Stimulated activated CD8-positive, alpha-beta memory T cell treated with anti-CD3 and anti-CD28 coated beads, Interleukin-15, amount 100 ng/mL, for 24 hours (primary cell): ENCODE measurements around the gene DTHD1.
A peak's percentile ranks its signal among the peaks of the same experiment; 100 is the strongest.

Experiments
- DNase-seq: peaks from one replicate; pipeline ENCODE4 v3.0.0-alpha.2; 2020; ENCODE audit warnings: low read depth

Gene DTHD1

GRCh38 chr4:36281384-36282106 lies at the start of gene DTHD1:
Gene DTHD1 (plus strand): TSS chr4:36281616. CDS start chr4:36281759, 143 bp downstream.
- no peak for DNase-seq

- no peak for DNase-seq
Observed at GRCh38 chr4:36233567-36234266, 47.7 kb upstream of the DTHD1 start.

GRCh38 chr4:36235306-36235705 lies 46.1 kb upstream of the DTHD1 start:
- DNase-seq: no peak

GRCh38 chr4:36236159-36236558 lies 45.3 kb upstream of the DTHD1 start:
- DNase-seq: no peak

GRCh38 chr4:36237366-36238313 lies 43.8 kb upstream of the DTHD1 start:
- no peak for DNase-seq

- DNase-seq: no peak
Observed at GRCh38 chr4:36241771-36242170, 39.6 kb upstream of the DTHD1 start.

- DNase-seq: no peak
Observed at GRCh38 chr4:36242629-36243354, 38.6 kb upstream of the DTHD1 start.

- no peak for DNase-seq
Observed at GRCh38 chr4:36243355-36244256, 37.8 kb upstream of the DTHD1 start.

- peak; percentile 50 for DNase-seq
Observed at GRCh38 chr4:36244257-36245082, 36.9 kb upstream of the DTHD1 start, which contains the start of gene ARAP2. Gene ARAP2 (minus strand): TSS chr4:36244514. CDS start chr4:36229486, 15,028 bp downstream.

- DNase-seq: no peak
Observed at GRCh38 chr4:36249610-36250009, 31.8 kb upstream of the DTHD1 start.

- no peak for DNase-seq
Observed at GRCh38 chr4:36251983-36252382, 29.4 kb upstream of the DTHD1 start.

- no peak for DNase-seq
Observed at GRCh38 chr4:36254371-36254770, 27.0 kb upstream of the DTHD1 start.

- DNase-seq: no peak
Observed at GRCh38 chr4:36255577-36255976, 25.8 kb upstream of the DTHD1 start.

GRCh38 chr4:36256398-36256891 lies 25.0 kb upstream of the DTHD1 start:
- DNase-seq: no peak

GRCh38 chr4:36260731-36261130 lies 20.7 kb upstream of the DTHD1 start:
- DNase-seq: no peak

GRCh38 chr4:36264207-36264826 lies 17.1 kb upstream of the DTHD1 start:
- DNase-seq: no peak

- no peak for DNase-seq
Observed at GRCh38 chr4:36267486-36268268, 13.7 kb upstream of the DTHD1 start.

GRCh38 chr4:36269101-36269500 lies 12.3 kb upstream of the DTHD1 start:
- DNase-seq: no peak
